ENCODE results near the gene CD80.

DNA sequence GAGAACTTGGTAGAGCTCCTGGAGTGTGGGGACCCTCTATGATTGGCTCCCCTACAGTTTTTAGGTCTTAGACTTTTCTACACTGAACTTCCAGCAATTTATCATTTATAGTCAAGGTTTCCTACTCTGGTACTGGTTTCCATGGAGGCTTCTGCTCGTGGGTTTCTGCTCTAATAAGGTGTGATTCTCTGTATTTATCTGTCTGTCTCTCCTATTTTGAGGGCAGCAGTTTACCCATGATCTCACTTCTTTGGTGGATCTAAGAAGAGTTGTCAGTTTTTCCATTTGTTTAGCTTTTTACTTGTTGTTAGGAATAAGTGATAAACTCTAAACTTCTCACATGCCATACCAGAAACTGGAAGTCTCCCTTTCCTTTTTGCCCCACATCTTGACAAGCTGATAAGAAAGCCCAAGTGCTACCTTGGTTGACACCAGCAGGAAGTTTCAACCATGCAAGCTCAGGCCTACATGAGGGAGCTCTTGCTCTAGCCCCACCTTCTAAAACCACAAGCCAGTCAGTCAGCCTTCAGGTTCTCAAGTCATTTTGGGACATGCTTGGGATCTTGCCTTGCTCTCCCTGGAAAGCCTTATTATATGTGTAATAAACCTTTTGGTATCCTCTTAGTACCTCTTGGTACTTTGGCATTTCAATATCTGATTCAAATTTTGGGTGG is 51.1 kb downstream of the CD80 start:
- TF ChIP-seq CTCF (IDR thresholded peaks at IDR 0.05; ENCODE audit: control extremely low read depth in 1 of 3, insufficient read depth in 1 of 3, low read depth in 1 of 3, low read length in 3 of 3) (no peak), HDAC2 (IDR thresholded peaks at IDR 0.05; ENCODE audit: borderline replicate concordance in 1 of 2, low read depth in 2 of 2, low read length in 2 of 2) (no peak), TAF1 (IDR thresholded peaks at IDR 0.05; ENCODE audit: low read depth, low read length) (no peak), RAD21 (IDR thresholded peaks at IDR 0.05 in 1 of 2, conservative IDR thresholded peaks at IDR 0.05 in 1 of 2; ENCODE audit: low read depth in 2 of 2, low read length in 2 of 2) (no peak), EGR1 (IDR thresholded peaks at IDR 0.05; ENCODE audit: borderline replicate concordance, low read depth, low read length) (no peak), RFX5 (IDR thresholded peaks at IDR 0.05; ENCODE audit: borderline replicate concordance, low read depth, low read length) (no peak), POLR2A (IDR thresholded peaks at IDR 0.05; ENCODE audit: control extremely low read depth in 1 of 2, low read depth in 2 of 2, low read length in 2 of 2) (no peak), EZH2 (IDR thresholded peaks at IDR 0.05; ENCODE audit: low read depth, low read length, severe bottlenecking) (no peak), CEBPB (IDR thresholded peaks at IDR 0.05; ENCODE audit: low read depth, low read length) (no peak), YY1 (IDR thresholded peaks at IDR 0.05; ENCODE audit: low read depth, low read length) (no peak), EP300 (IDR thresholded peaks at IDR 0.05; ENCODE audit: borderline replicate concordance in 1 of 2, low read depth in 2 of 2, low read length in 2 of 2) (no peak)
